Panc1 (cell line): ENCODE results near the gene NPR1. TPM values are rescaled to one million over a fixed set of nuclear protein-coding genes. Genes with fewer than 3 reads are reported as not detected.

ENCODE experiments used
- ATAC-seq: fragments of 200-7000 bp; cut with Tn5 transposase; 2 replicates; pipeline ENCODE4 v1.9.1; 2020; ENCODE audit warnings: mild to moderate bottlenecking, moderate library complexity
- BruUV-seq: library from RNA; stranded (reverse); fragments of 400-500 nt; replicated peaks from 2 replicates; lab custom pipeline; 2021; lab: Mats Ljungman, UMichigan
- CTCF ChIA-PET: fragments of 300-600 bp; sonication (Branson Sonifier 250); formaldehyde crosslinking; loops from one replicate; lab custom pipeline; 2022; ENCODE audit warnings: antibody characterized with exemption; lab: Charles Lee
- POLR2A ChIA-PET: fragments of 300-600 bp; sonication (Branson Sonifier 250); formaldehyde crosslinking; loops from one replicate; lab custom pipeline; 2022; ENCODE audit warnings: antibody characterized with exemption; lab: Charles Lee
- DNase-seq: peaks from one replicate; pipeline ENCODE4 v3.0.0-alpha.2; 2010; ENCODE audit warnings: low read depth, low spot score
- H3K27ac ChIP-seq: 2 replicates; pipeline ENCODE4 v1.5.1; 2011; ENCODE audit warnings: mild to moderate bottlenecking, low read length, inconsistent platforms
- H3K27me3 ChIP-seq: fragments of 200-500 bp; sonication (Bioruptor generic); 2 replicates; pipeline ENCODE4 v1.6.0; 2014; ENCODE audit warnings: low read length, inconsistent platforms; ENCODE audit not compliant: control insufficient read depth, insufficient read depth
- H3K36me3 ChIP-seq: fragments of 200-500 bp; sonication (Bioruptor generic); 2 replicates; pipeline ENCODE4 v1.5.1; 2014; ENCODE audit warnings: inconsistent platforms, mild to moderate bottlenecking, low read length, moderate library complexity; ENCODE audit not compliant: control insufficient read depth, insufficient read depth
- H3K4me1 ChIP-seq: 2 replicates; pipeline ENCODE4 v1.5.1; 2011; ENCODE audit warnings: inconsistent platforms, mild to moderate bottlenecking, low read length, moderate library complexity; ENCODE audit not compliant: control insufficient read depth, insufficient read depth
- H3K4me3 ChIP-seq, 2 experiments: 2 replicates each; pipeline ENCODE4 v1.5.1; 2011 to 2012; ENCODE audit warnings: low read depth in 2 of 2, low read length in 2 of 2, mild to moderate bottlenecking in 2 of 2, inconsistent platforms in 1 of 2, moderate library complexity in 1 of 2
- H3K9me3 ChIP-seq: fragments of 200-500 bp; sonication (Bioruptor generic); 2 replicates; pipeline ENCODE4 v1.5.1; 2014; ENCODE audit warnings: low read depth, mild to moderate bottlenecking, inconsistent platforms, low read length, moderate library complexity; ENCODE audit not compliant: control insufficient read depth, insufficient read depth
- POLR2AphosphoS5 ChIP-seq: IDR thresholded peaks from 2 replicates; pipeline ENCODE4 v1.6.1; 2012; ENCODE audit warnings: mild to moderate bottlenecking, low read depth, low read length, moderate library complexity
- REST ChIP-seq, 2 experiments: IDR thresholded peaks; 2 replicates each; pipeline ENCODE4 v1.6.1; 2011 to 2012; ENCODE audit warnings: low read depth in 2 of 2, control low read depth in 1 of 2, low read length in 1 of 2, mild to moderate bottlenecking in 1 of 2, moderate library complexity in 1 of 2; ENCODE audit not compliant: insufficient read depth in 1 of 2
- SIN3A ChIP-seq: IDR thresholded peaks from 2 replicates; pipeline ENCODE4 v1.6.1; 2012; ENCODE audit warnings: low read depth, mild to moderate bottlenecking, low read length, moderate library complexity, borderline replicate concordance; ENCODE audit not compliant: insufficient read depth
- TCF7L2 ChIP-seq: IDR thresholded peaks from 2 replicates; pipeline ENCODE4 v1.6.1; 2011; ENCODE audit warnings: mild to moderate bottlenecking, low read depth, low read length, inconsistent platforms
- in situ Hi-C: cut with HindIII; loops from 2 replicates; pipeline ENCODE4 v1.10.0; 2016; ENCODE audit warnings: low sequenced_read_pairs, low pct_unique_long_range_greater_than_20kb
- intact Hi-C: fragments of 100-400 bp; cut with micrococcal nuclease; formaldehyde crosslinking; loops from one replicate; pipeline ENCODE4 v1.10.0; 2022; ENCODE audit not compliant: unreplicated experiment
- total RNA-seq: library from RNA; stranded (reverse); gene quantifications from one replicate; pipeline ENCODE4 v1.2.1, GENCODE V29; 2021; ENCODE audit not compliant: unreplicated experiment
- TF ChIP-seq, protein P1 (sequence below): fragments of 450-650 bp; IDR thresholded peaks from 2 replicates; pipeline ENCODE4 v1.5.1; 2017; ENCODE audit warnings: mild to moderate bottlenecking

NPR1 gene
- total RNA-seq, 1 experiment from 2014 or later, result 0.36 TPM

DNA sequence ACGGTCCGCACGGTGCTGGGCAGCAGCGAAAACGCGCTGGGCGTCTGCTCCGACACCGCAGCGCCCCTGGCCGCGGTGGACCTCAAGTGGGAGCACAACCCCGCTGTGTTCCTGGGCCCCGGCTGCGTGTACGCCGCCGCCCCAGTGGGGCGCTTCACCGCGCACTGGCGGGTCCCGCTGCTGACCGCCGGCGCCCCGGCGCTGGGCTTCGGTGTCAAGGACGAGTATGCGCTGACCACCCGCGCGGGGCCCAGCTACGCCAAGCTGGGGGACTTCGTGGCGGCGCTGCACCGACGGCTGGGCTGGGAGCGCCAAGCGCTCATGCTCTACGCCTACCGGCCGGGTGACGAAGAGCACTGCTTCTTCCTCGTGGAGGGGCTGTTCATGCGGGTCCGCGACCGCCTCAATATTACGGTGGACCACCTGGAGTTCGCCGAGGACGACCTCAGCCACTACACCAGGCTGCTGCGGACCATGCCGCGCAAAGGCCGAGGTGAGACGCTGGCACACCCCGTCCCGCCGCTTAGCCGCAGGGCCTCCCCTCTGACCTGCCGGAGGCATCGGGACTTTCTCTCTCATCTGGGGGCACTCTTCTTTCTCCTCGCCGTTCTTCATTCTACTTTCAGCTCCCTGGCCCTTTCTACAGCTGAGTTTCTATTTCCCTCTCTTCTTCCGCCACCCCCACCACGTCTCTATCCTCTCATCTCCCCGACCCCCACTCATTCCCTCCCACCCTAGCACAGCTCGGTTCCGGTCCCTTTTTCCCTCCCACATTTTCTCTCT, 1.0 kb downstream of the NPR1 start:
- Histone ChIP-seq H3K27ac (no peak overlapping the region), H3K9me3 (no peaks in the 10 kb centered on the region), H3K4me3 (peak overlapping the region; percentile 33 to 63), H3K36me3 (no peaks in the 10 kb centered on the region), H3K4me1 (peaks cover 10% of the 10 kb centered on the region; the same call in 1 of the 2 replicates), H3K27me3 (peaks cover 7% of the 10 kb centered on the region)
- BruUV-seq, result no TSS peak
- TF ChIP-seq, protein P1, sequence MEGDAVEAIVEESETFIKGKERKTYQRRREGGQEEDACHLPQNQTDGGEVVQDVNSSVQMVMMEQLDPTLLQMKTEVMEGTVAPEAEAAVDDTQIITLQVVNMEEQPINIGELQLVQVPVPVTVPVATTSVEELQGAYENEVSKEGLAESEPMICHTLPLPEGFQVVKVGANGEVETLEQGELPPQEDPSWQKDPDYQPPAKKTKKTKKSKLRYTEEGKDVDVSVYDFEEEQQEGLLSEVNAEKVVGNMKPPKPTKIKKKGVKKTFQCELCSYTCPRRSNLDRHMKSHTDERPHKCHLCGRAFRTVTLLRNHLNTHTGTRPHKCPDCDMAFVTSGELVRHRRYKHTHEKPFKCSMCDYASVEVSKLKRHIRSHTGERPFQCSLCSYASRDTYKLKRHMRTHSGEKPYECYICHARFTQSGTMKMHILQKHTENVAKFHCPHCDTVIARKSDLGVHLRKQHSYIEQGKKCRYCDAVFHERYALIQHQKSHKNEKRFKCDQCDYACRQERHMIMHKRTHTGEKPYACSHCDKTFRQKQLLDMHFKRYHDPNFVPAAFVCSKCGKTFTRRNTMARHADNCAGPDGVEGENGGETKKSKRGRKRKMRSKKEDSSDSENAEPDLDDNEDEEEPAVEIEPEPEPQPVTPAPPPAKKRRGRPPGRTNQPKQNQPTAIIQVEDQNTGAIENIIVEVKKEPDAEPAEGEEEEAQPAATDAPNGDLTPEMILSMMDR, result no peak
- TF ChIP-seq REST (IDR thresholded peaks at IDR 0.05; ENCODE audit: insufficient read depth in 1 of 2, low read depth in 2 of 2, low read length in 1 of 2) (no peak), POLR2AphosphoS5 (no peak)
- CTCF ChIA-PET, result interaction anchor here (0.7 kb wide), 1 partner anchor 326 kb away, joined by 19 read pairs; no protein-coding TSS in a partner anchor
- intact Hi-C loops, result loop anchor here (5.0 kb wide), 2 partner anchors 93 to 308 kb away; partner anchors contain the start of gene RAB13
- DNase-seq (no peak), ATAC-seq (peak; percentile 67)
- in situ Hi-C loops, result no loop called here
- POLR2A ChIA-PET, result interaction anchor here (0.5 kb wide), 1 partner anchor 14 kb away, joined by 6 read pairs; no protein-coding TSS in a partner anchor

DNA sequence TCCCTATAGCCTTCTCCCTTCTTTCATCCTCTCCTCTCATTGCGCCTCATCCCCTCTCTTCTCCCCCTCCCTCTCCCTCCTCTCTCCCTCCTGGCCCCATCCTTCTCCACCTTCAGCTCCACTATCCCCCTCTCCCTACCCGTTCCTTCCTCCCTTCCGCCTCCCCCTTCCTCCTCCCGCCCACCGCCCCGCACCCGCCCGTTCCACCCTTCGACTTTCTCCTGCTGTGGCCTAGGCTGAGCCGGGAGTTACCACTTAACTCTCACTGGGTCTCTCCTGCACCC, 1.6 kb downstream of the NPR1 start:
- CTCF ChIA-PET, result interaction anchor here (0.7 to 0.9 kb wide), 2 partner anchors 57 to 326 kb away, joined by 3 to 19 read pairs; no protein-coding TSS in a partner anchor
- in situ Hi-C loops, result no loop called here
- no peak for ATAC-seq

More for the DNA sequence above, 1.6 kb downstream of the NPR1 start:
- no peak overlapping the region for H3K4me3 ChIP-seq
- POLR2A ChIA-PET, result no interaction called here
- H3K27me3 ChIP-seq, result peaks cover 7% of the 10 kb centered on the region
- no peaks in the 10 kb centered on the region for H3K36me3 ChIP-seq
- peaks cover 10% of the 10 kb centered on the region; the same call in 1 of the 2 replicates for H3K4me1 ChIP-seq
- H3K9me3 ChIP-seq, result no peaks in the 10 kb centered on the region
- H3K27ac ChIP-seq, result no peak overlapping the region
- intact Hi-C loops, result no loop called here
- TF ChIP-seq POLR2AphosphoS5, result no peak
- no peak for TF ChIP-seq TCF7L2
- TF ChIP-seq, protein P1, result no peak
- TF ChIP-seq SIN3A, result no peak
- DNase-seq, result no peak
- no TSS peak for BruUV-seq
